Nucleus accumbens (tissue), 56 donors: ENCODE results near the gene KCNJ3.

Experiments
- DNase-seq, 56 donors: peaks; one replicate each; lab custom pipeline; 2025; lab: John Stamatoyannopoulos, UW

KCNJ3 gene

DNA sequence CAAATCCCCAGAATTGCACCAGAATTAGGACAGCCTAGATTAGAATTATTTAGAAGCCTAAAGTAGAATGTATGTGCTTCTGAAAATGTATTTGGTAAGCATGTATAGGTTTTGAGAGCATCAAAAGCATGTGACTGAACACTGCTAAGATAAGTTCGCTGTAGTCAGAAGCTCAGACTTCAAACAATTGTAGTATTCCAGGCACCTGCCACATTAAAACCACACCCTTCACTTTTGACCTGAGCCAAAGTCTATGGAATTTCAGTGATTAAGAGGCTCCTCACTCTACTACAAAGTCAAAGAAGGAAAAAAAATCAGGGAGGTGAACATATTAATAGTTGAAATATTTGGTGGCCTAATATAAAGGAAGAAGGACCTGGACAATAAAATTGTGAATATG, 8.2 kb downstream of the KCNJ3 start:
- DNase-seq: no peak

DNA sequence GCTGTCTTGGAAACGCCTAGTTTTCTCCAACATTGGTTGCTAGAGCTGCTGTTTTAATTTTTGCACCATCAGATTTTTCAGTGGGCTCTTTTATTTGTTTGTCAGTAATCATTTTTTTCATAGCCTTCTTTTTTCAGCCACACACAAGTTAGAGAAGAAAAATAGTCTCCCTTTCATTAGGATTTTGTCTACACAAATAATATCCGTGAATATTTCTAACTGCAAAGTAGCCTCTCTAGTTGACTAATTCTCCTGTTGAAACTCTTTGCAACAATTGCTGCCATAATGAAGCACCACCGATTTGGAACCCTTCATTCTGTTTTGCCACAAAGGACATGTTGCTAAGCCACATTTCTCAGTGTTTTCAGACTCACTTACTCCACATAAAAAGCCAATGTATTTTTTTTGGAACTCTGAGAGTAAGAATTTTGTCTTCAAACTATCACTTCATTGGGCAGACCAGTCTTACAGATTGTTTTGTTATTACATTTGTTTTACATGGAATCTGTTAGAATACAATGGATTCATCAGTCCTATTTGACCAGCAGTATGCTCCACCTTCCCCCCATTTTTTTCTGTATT, 9.6 kb downstream of the KCNJ3 start:
- DNase-seq: no peak

DNA sequence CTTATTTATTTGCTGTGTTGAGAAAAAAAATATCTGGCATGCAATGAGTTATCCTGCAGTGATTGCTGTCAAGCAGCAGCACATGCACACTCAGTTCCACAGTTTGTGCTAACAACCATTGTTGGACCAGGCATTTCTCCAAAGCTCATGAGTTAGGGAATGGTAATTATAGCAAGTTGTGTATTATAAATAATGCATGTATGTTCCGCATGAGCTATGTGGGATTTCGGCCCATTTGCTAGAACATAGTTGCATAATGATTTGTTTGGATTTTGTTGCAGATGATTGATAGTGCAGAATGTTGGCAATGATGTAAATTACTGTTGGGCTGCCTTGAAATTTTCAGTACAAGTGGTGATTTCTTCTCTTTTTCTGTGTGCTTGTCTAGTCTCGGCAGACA, 10.7 kb downstream of the KCNJ3 start:
- DNase-seq: no peak

DNA sequence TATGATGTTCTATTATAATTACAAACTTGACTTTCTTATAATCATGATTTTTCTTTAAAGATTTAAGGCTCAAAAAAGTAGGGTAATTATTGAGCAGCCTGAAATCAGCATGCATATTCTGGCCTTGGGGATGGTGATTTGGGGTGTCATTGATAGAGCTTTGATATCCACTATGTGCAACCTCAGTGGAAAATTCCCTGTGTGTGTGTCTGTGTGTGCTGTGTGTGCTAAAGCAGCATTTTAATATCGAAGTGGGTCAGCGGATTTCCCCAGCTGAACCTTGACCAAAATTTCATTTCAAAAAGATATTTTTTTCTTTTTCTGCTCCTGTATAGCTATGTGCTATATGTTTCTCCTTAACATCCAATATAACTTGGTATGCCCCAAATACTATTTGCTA, 11.6 kb downstream of the KCNJ3 start:
- DNase-seq: no peak

DNA sequence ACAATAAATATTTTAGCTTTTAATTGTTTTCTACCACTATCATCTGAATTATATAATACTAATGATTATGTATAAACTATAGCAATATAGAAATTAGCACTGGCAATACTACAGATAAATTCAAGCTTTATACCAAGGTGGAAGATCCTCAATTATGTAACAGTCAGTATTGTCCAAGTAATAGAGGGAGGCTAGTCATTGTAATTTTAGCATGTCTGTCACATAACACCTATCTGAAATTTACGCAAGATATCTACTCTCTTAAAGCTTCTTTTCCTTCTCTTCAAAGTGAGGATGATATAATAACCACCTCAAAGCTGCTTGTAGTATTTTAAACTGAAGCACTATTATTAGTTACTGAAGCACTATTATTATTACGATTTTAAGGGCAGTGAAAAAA, 12.2 kb downstream of the KCNJ3 start:
- no peak for DNase-seq

GRCh38 chr2:154713675-154714074, 15.2 kb downstream of the KCNJ3 start:
- DNase-seq: no peak

DNA sequence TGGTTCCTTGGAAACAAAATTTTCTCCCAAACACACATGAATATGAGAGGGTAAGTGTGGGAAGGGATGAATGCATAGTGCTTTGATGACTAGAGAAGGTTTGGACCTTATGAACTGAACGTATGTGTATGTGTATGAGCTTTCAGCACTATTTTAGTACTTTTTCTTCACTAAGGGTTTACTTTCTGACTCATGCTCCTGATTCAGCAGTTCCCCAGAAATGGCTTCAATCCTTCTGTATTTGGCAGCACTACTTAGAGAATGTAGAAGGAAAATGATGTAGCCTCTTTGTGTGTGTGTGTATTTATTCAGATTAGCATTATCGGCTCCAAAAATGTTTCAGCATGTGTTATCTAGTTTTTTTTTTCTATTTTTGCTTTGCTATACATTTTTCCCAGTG, 22.2 kb downstream of the KCNJ3 start:
- no peak for DNase-seq

DNA sequence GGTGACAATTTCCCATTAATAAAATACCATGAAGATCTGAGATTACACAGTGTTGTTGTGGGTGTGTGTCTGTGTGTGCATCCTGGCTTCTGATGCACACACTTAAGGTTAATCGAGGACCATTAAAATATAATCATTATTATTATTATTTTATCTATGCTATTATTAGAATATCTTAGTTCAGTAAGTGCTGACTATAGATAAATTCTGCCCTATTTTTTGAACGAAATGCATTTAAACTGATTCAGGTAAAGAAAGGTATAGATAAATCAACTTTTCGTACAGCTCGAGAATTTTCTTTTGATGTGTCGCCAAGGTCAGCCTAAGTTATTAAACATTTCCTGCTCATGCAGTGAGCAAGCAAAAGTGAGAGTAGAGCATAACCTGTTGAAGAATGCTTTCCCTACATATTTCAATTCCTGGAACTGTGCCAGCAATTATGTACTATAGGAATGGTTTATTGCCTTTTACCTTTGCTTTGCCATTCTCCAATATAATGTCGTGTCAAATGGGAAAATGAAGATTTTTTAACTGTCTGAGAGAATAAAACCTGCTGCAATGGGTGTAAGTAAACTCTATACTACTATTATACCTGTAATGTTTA, 25.8 kb downstream of the KCNJ3 start:
- DNase-seq: no peak

DNA sequence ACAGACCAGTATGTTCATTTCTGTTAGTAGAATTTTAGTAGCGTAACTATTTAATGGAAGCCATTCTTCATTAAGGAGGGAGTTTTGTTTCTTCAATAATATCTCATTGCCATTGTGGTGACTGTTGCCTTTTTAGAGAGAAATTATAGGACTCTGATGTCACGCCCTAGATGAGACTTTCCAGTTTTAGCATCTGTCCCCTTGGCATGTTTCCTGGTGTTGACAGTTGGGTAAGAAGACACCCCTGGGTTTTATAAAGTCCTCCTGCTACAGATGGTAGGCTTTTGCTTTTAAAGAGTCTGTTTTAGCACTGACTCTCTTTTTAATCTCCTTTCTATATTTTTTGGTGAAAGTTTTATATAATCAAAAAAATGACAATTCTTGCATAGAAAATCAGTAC, 41.9 kb downstream of the KCNJ3 start:
- no peak for DNase-seq

GRCh38 chr2:154758871-154759270, 60.4 kb downstream of the KCNJ3 start:
- DNase-seq: no peak

DNA sequence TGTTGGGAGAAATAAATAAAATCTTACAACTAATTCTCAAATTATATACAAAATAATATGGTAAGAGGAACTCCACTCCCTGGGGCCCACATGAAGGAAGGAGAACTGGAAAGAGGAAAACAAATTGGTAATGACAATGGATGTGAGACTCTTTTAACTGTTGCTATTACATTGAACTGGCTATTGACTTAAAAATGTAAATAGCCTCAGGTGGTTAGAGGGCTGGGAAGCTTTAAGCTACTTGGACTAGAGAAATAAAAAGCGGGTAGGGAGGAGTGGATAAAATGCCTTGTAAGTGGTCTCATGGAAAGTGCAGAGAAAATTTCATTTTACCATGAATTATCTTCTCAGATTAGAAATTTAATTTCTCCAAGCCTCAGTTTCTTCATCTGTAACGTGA, 64.1 kb downstream of the KCNJ3 start:
- no peak for DNase-seq

GRCh38 chr2:154771664-154772284, 73.3 kb downstream of the KCNJ3 start:
- no peak for DNase-seq

DNA sequence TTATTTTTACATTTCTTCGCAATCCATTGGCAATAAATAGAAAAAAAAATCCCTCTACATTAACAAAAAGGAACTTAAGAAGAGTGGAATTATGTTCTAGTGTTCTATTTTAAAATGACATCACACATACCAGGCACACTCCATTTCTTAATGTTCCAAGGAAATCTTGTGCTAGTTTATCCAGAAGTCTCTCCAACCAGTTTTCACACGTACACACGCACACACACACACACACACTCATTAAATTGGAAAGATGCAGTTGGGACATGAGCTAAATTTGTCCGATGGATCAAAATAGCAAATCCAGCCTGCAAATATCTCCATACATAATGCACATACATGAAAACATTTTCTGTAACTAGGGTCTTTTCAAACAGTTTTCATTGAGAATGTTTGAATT, 78.3 kb downstream of the KCNJ3 start:
- no peak for DNase-seq

DNA sequence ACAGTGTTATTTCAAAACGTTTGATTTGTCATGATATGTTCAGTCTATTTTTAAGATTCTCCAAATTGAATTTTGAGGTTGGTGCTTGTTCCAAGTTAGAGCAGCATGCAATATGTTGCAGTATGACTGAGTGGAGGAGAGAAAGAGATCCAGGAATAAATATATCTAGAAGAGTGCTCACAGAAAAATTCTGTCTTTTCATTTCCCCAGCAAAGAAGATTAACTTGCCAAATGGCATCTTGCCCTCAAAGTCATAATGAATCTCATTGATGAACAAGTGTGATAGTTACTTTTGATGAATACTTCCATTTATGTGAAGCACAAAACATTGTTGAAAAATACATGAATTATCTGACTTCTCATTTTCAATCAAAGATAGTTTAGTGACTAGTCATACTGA, 95.9 kb downstream of the KCNJ3 start:
- no peak for DNase-seq

DNA sequence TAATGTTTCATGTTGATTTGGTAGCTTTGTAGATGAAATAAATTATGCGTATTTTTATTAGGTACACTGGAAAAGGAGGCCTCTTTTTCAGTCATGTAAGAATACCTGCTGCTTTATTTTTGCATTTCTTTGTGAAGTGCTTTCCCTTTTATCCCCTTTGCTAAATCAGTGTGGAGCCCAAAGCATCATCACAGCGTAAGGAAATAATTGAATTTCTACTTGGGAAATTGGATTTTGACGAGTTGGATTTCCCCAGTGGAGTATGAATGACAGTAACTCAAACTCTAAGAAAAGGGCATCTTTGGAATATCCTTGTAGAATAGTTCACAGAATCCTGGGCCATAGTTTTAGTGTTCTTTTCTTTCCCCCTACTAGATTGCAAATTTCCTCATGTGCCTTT, 97.2 kb downstream of the KCNJ3 start:
- no peak for DNase-seq

GRCh38 chr2:154804451-154804850, 106.0 kb downstream of the KCNJ3 start:
- no peak for DNase-seq

DNA sequence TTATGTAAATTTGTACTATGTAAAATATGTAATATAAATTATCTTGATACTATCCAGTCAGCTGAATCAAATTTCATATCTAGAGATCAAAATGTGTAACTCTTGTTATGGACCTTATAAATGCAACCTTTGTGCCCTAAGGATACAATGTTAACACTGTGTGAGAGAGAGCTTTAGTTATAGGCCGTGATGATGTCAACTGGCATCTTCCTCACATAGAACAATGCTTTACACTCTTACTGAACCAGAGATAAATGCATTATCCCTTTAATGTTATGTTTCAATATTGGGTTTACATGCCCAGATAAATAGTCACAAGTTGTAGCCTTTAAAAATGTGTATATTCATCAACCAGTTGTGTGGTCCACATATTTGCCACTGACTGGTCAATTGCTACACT, 115.1 kb downstream of the KCNJ3 start:
- DNase-seq: no peak

DNA sequence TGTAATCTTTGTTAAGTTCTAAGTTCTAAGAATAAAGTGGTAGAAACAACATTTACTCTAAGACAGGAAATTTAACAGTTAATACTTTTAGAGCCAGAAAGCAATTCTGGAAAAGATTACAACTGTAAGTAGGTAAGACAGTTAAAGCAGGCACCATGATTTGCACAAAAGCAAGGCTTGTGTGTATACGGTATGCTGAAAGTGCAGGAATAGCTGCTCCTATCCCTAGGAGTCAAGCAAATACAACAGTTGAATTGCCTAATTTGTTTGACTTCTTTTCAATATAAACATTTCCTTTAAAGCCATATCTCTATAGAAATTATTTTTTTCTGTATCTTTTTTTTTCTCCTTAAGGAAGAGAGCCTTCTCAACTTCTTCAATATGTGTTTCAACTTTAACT, 116.4 kb downstream of the KCNJ3 start:
- no peak for DNase-seq

DNA sequence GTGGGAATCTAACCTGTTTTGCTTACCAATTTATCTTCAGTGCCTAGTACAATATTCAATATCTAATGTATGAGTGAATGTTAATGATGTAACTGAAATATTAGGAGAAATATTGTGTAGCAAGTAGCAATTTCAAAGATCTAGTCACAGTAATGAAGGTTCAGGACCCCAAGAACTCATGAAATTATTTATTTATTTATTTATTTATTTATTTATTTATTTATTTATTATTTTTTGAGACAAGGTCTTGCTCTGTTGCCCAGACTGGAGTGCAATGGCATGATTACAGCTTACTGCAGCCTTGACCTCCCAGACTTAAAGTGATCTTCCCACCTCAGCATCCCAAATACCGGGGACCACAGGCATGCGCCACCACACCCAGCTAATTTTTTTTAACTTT, 126.9 kb downstream of the KCNJ3 start:
- DNase-seq: no peak

DNA sequence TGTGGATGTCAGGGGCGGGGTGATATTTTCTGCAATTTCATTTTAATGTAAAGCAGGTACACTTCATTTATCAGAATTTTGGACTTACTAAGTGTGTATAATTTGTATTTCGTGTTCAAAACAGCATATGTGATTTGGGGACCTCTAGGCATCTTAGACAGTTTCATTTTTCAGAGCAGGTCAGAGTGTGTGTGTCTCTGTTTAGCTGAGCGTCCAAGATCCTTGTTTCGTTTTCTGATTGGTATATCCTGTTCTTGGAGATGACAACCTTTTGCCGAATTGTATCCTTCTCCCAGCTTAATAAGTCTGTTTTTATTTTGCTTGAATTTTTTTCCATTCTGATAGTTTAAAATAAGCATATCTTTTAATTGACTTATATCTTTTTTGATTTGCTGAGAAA, 128.3 kb downstream of the KCNJ3 start:
- no peak for DNase-seq

DNA sequence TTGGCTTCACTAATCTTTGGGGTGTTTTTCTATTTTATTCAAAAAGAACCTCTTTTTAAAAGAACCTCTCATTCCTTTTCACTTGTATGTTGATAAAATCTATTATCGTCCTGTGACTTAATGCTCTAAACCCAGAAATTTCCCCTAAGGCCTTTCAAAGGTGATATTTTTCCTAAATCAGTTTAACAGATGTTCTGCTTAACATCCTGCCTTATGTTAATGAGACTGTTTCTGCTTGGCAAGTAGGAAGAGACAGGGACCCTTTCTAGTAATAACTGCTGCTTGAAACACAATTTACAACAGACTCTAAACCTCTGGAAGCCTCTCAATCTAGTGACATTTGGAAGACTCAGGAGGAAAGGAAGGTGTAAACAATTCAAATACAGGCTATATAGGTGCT, 128.8 kb downstream of the KCNJ3 start:
- no peak for DNase-seq

DNA sequence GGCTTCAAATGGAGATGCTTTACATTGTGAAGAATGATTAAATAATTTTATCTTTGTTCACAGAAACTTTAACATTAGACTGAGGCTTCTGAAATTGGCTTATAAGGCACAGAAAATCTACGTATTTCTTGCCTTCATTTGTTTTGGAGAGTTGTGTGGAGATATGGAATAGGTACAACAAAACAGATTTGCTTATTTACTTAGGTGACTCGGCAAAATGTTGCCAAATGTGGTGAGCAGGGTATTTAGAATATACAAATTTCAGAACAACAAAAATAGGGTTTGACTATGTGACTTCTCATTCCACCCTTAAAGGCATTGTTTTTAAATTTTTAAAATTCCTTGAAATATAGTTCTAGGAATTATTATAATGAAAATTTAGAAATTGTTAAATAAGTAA, 134.2 kb downstream of the KCNJ3 start:
- no peak for DNase-seq

GRCh38 chr2:154836632-154837031, 138.1 kb downstream of the KCNJ3 start:
- DNase-seq: no peak
